Caco-2 (cell line): ENCODE measurements around the gene HACD4. TPM values are rescaled to one million over a fixed set of nuclear protein-coding genes. Genes with fewer than 3 reads are reported as not detected.

Experiments used
- BruUV-seq: library from RNA; stranded (reverse); fragments of 400-500 nt; replicated peaks from 2 replicates; lab custom pipeline; 2021; lab: Mats Ljungman, UMichigan
- CTCF ChIA-PET: fragments of 300-600 bp; sonication (Branson Sonifier 250); formaldehyde crosslinking; loops from one replicate; lab custom pipeline; 2022; ENCODE audit warnings: antibody characterized with exemption; lab: Charles Lee
- POLR2A ChIA-PET: fragments of 300-600 bp; sonication (Branson Sonifier 250); formaldehyde crosslinking; loops from one replicate; lab custom pipeline; 2022; ENCODE audit warnings: antibody characterized with exemption; lab: Charles Lee
- DNase-seq, 2 experiments: peaks; one replicate each; pipeline versions ENCODE4 v3.0.0 to v3.0.0-alpha.2; 2020 to 2022
- H3K27me3 ChIP-seq: replicated peaks from 2 replicates; pipeline ENCODE4 v1.6.0; 2011; ENCODE audit warnings: low read length; ENCODE audit not compliant: control insufficient read depth, insufficient read depth
- H3K36me3 ChIP-seq: 2 replicates; pipeline ENCODE4 v1.5.1; 2011; ENCODE audit warnings: low read length; ENCODE audit not compliant: control insufficient read depth, insufficient read depth
- H3K4me1 ChIP-seq: fragments of 250-450 bp; sonication (Bioruptor Pico); 2 replicates; pipeline ENCODE4 v1.5.1; 2020; ENCODE audit warnings: mild to moderate bottlenecking
- H3K4me3 ChIP-seq: 2 replicates; pipeline ENCODE4 v1.5.1; 2011; ENCODE audit warnings: low read depth, mild to moderate bottlenecking, control low read depth, low read length
- H3K9me3 ChIP-seq: fragments of 250-450 bp; sonication (Bioruptor Pico); 2 replicates; pipeline ENCODE4 v1.5.1; 2020; ENCODE audit warnings: mild to moderate bottlenecking, moderate library complexity
- H3K27ac Mint-ChIP-seq: one replicate; pipeline ENCODE4 v1.8.0; 2022; ENCODE audit warnings: mixed read lengths; ENCODE audit not compliant: unreplicated experiment
- H3K27me3 Mint-ChIP-seq: one replicate; pipeline ENCODE4 v1.8.0; 2022; ENCODE audit warnings: mixed read lengths; ENCODE audit not compliant: insufficient read depth, unreplicated experiment
- H3K36me3 Mint-ChIP-seq: one replicate; pipeline ENCODE4 v1.8.0; 2022; ENCODE audit warnings: mild to moderate bottlenecking, mixed read lengths; ENCODE audit not compliant: insufficient read depth, unreplicated experiment
- H3K4me1 Mint-ChIP-seq: one replicate; pipeline ENCODE4 v1.8.0; 2022; ENCODE audit warnings: low read depth, mixed read lengths; ENCODE audit not compliant: unreplicated experiment
- H3K4me3 Mint-ChIP-seq: one replicate; pipeline ENCODE4 v1.8.0; 2022; ENCODE audit warnings: mild to moderate bottlenecking, moderate library complexity, mixed read lengths; ENCODE audit not compliant: unreplicated experiment
- H3K9me3 Mint-ChIP-seq: one replicate; pipeline ENCODE4 v1.8.0; 2022; ENCODE audit warnings: mixed read lengths; ENCODE audit not compliant: unreplicated experiment
- CTCF ChIP-seq, 2 experiments: fragments of 200-600 bp in 1 of 2; IDR thresholded peaks; 1 replicate in 1 of 2; 2 replicates in 1 of 2; pipeline versions ENCODE4 v1.5.1 to v1.8.0; 2011 to 2022; ENCODE audit warnings: antibody characterized with exemption in 1 of 2, control low read depth in 1 of 2, inconsistent platforms in 1 of 2, low read depth in 1 of 2, low read length in 1 of 2, mild to moderate bottlenecking in 1 of 2, moderate library complexity in 1 of 2; ENCODE audit not compliant: insufficient read depth in 1 of 2, severe bottlenecking in 1 of 2, unreplicated experiment in 1 of 2
- intact Hi-C: fragments of 100-400 bp; cut with micrococcal nuclease; formaldehyde crosslinking; loops from one replicate; pipeline ENCODE4 v1.10.0; 2022; ENCODE audit not compliant: unreplicated experiment
- total RNA-seq: library from RNA; stranded (reverse); gene quantifications from 2 replicates; pipeline ENCODE4 v1.2.3, GENCODE V29; 2022

HACD4 gene
- total RNA-seq, 1 experiment from 2014 or later: not detected

- no peak for DNase-seq
- Mint-ChIP-seq H3K36me3 (peaks cover 7% of the 10 kb centered on the region), H3K27ac (no peak overlapping the region), H3K9me3 (no peaks in the 10 kb centered on the region), H3K4me1 (no peaks in the 10 kb centered on the region), H3K27me3 (no peaks in the 10 kb centered on the region), H3K4me3 (no peak overlapping the region)
- Histone ChIP-seq H3K4me1 (no peaks in the 10 kb centered on the region), H3K9me3 (no peaks in the 10 kb centered on the region), H3K36me3 (no peaks in the 10 kb centered on the region), H3K4me3 (no peak overlapping the region), H3K27me3 (no peaks in the 10 kb centered on the region)
- intact Hi-C loops: no loop called here
- no TSS peak for BruUV-seq
- ChIA-PET POLR2A (no interaction called here), CTCF (no interaction called here)
- TF ChIP-seq CTCF (IDR thresholded peaks at IDR 0.05; ENCODE audit: insufficient read depth in 1 of 2, low read depth in 1 of 2, low read length in 1 of 2, severe bottlenecking in 1 of 2, unreplicated experiment in 1 of 2): no peak
These were observed 33.9 kb downstream of the HACD4 start for GRCh38 chr9:20997503-20998076.

GRCh38 chr9:20996809-20997208, 34.6 kb downstream of the HACD4 start:
- Mint-ChIP-seq H3K9me3 (no peaks in the 10 kb centered on the region), H3K4me1 (no peaks in the 10 kb centered on the region), H3K36me3 (peaks cover 7% of the 10 kb centered on the region), H3K27ac (no peak overlapping the region), H3K27me3 (no peaks in the 10 kb centered on the region), H3K4me3 (no peak overlapping the region)
- no peak for DNase-seq
- intact Hi-C loops: no loop called here
- Histone ChIP-seq H3K4me1 (no peaks in the 10 kb centered on the region), H3K4me3 (no peak overlapping the region), H3K36me3 (no peaks in the 10 kb centered on the region), H3K9me3 (no peaks in the 10 kb centered on the region), H3K27me3 (no peaks in the 10 kb centered on the region)
- CTCF ChIA-PET: no interaction called here
- TF ChIP-seq CTCF (IDR thresholded peaks at IDR 0.05; ENCODE audit: insufficient read depth in 1 of 2, low read depth in 1 of 2, low read length in 1 of 2, severe bottlenecking in 1 of 2, unreplicated experiment in 1 of 2): no peak
- BruUV-seq: no TSS peak
- POLR2A ChIA-PET: no interaction called here

GRCh38 chr9:20995616-20996015, 35.8 kb downstream of the HACD4 start:
- CTCF ChIA-PET: no interaction called here

More at GRCh38 chr9:20995616-20996015, 35.8 kb downstream of the HACD4 start:
- no peak for DNase-seq
- POLR2A ChIA-PET: no interaction called here
- no peak overlapping the region for H3K4me3 ChIP-seq
- TF ChIP-seq CTCF (IDR thresholded peaks at IDR 0.05; ENCODE audit: insufficient read depth in 1 of 2, low read depth in 1 of 2, low read length in 1 of 2, severe bottlenecking in 1 of 2, unreplicated experiment in 1 of 2): no peak
- Mint-ChIP-seq H3K27me3 (no peaks in the 10 kb centered on the region), H3K9me3 (no peaks in the 10 kb centered on the region), H3K36me3 (no peaks in the 10 kb centered on the region), H3K4me3 (no peak overlapping the region), H3K27ac (no peak overlapping the region), H3K4me1 (no peaks in the 10 kb centered on the region)
- no peaks in the 10 kb centered on the region for H3K9me3 ChIP-seq
- H3K4me1 ChIP-seq: no peaks in the 10 kb centered on the region
- no peaks in the 10 kb centered on the region; the same call in 1 of the 2 replicates for H3K36me3 ChIP-seq
- no peaks in the 10 kb centered on the region for H3K27me3 ChIP-seq
- BruUV-seq: no TSS peak
- intact Hi-C loops: no loop called here
